SKM-1 (cell line): Measurements from ENCODE around the gene GTPBP1.

Experiments used
- DNase-seq: peaks from one replicate; lab custom pipeline; 2025; ENCODE audit not compliant: unreplicated experiment; lab: John Stamatoyannopoulos, UW

GTPBP1 gene

DNA sequence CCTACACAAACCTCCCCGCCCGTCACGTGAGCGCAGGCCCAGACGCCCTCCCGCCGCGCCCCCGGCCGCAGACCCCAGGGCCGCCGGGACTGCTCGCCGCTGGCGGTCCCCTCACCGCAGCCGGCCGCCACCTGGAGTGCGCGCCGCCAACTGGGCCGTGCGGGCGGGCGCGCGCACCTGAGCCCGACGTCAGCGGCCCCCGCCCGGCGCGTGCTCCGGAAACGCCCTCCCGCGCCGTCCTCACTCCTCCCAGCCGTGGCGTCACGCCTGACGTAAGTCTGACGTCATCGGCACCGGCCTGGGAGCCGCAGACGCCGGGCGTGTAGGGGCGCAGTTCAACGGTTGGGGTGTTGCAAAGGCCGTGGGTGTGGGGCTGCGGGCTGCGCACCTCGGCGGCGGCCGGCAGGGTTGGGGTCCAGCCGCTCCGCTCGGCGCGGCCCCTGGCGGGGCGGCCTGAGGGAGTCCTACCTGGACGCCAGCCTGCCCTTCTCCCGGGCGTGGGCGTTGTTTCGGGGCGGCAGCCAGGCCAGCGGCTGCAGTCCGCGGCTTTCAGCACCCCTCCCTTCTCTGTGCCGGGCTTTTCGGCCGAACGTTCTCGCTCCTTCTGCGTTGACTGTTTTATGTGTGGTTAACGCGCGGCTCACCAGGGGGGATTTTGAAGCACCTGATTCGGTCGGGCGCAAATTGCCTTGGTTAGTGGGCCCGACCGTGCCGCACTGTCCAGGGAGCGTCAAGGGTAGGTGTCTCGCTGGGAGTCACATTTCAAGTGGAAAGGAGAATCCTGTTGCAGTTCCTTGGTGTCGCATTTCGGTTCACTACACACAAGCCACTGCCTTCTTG is 4.7 kb upstream of the GTPBP1 start, which contains the start of gene JOSD1:
Gene JOSD1, minus strand, starts transcription at position 155 of the 840 bp plus-strand sequence. CDS start 956 bp downstream, outside the sequence.
- peak; percentile 56 for DNase-seq

DNA sequence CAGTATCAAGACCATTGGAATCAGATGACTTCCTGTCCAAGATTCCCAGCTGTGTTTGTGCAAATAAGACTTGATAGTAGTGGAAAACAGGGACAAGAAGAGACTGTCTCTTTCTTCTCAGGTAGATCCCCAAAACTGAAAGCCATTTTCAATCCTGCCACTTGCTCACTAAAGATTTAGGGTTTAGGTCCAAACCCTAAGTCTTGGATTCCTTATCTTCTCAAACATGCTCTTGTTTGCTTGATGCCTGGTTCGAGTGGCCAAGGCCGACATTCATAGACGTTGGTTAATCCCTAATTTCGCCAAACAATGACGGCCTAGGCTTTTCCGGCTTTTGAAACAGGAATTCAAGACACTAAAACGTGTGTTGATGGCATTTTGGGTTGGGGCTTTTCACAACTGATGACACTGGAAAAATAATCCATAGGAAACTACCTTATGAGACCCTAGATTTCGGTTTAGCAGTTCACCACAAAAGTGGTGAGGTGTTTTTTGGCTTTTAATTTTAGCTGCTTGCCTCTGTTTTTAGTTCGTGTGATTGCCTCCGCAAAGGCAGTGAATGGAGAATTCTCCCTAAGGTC is 1.0 kb upstream of the GTPBP1 start:
- DNase-seq: no peak

DNA sequence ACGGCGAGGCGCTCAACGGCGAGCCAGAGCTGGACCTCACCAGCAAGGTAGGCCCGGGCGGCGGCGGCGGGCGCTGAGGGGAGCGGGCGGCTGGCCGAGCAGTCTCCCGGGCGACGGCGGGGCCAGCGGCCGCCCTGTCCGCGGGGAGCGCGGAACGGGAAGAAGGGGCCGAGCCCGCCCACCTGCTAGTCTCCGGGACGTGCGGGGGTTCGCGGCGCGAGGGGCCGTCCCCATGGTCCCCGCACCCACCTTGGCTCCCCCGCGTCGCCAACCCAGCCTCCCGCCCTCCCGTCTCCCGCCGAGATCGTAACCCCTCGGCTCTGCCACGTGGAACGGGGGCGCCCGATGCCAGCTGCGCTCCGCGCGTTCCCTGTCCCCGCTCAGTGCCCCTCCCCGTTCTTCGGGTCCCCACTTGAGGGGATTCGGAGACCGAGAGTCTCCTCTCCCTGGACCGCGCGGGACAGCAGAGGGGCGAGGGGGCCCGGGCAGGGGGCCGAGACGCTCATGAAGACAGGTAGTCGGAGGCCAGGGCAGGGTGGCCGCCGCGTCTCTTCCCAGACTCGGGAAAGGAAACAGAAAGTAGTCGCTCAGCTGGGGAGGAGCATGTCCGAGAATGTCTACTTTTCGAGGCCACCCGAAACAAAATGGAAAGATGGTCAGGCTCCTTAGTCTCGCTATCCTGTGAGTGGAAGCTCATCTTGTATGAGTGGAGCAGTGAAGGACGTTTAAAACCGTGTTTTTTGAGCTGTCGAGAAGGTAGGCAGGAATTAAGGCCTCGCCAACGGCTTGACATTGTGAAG is 557 bp downstream of the GTPBP1 start:
- DNase-seq: no peak

GRCh38 chr22:38706901-38707195 is 1.1 kb downstream of the GTPBP1 start:
- no peak for DNase-seq

GRCh38 chr22:38707346-38707745 is 1.6 kb downstream of the GTPBP1 start:
- peak; percentile 8 for DNase-seq

DNA sequence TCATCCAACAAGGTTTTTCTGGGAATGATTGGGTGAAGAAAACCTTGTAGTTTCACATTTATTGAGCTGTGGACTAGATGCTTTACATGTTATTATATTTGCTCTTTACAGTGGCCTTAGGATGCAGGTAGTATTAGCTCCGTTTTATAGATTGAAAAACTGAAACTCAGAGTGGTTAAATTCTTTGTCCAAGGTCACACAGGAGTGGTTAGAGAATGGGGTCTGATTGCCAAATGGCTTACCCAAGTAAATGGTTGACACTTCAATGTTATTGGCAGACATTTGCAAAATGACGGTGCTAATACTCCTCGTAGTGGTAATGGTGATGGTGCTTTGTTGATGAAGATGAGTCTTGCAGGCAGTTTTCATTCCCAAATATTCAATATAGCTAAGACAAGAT is 2.2 kb downstream of the GTPBP1 start:
- no peak for DNase-seq

- DNase-seq: no peak
These were observed 3.6 kb downstream of the GTPBP1 start for GRCh38 chr22:38709306-38709705.

DNA sequence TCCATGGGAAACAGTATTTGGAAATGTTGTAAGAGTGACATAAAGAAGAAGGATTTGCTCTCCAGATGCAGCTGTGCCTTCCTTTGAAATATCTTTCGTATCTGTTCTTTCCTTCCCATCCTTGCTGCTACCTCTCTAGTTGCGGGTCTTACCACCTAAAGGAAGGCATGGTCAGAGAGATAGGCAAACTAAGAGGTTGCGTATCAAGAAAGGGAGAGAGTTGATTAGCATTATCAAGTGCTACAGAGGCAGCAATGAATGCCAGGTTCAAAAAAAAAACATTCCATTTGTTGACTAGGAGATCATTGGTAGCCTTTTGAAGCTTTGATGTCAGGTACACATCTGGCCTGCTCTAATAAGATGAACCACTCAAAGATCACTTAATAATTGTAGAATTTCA is 4.6 kb downstream of the GTPBP1 start:
- no peak for DNase-seq

GRCh38 chr22:38710866-38711265 is 5.1 kb downstream of the GTPBP1 start:
- DNase-seq: no peak

DNA sequence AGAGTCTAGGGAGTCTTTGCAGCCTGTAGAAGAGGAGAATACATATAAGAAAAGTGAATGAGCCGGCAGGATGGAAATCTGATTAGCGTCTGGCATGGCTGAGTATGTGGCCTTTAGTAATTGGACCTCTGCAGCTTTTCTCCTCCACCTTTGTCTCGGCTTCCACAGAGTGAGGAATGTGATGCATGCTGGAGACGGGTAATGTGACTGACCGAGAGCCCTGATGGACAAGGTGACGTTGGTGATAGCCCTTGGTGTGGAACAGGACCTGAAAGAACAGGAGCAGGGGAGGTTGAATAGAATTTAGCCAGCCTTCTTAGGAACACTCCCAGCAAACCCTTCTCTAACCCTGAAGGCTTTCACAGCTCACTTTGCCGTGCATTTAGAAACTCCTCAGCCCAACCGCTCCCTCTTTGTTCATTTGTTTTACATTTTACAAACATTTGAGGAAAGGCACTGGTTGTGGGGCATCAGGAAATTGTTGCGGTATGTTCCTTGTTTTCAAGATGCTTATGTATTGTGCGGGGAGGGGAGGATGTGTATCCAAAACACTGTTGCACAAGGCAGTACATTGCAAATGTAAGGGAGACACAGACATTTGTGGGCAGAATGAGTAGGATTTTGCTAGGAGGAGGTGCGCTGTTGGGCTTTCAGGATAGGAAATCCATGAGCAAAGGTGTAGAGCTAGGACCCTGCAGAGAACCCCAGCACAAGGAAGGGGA is 6.9 kb downstream of the GTPBP1 start:
- DNase-seq: no peak

DNA sequence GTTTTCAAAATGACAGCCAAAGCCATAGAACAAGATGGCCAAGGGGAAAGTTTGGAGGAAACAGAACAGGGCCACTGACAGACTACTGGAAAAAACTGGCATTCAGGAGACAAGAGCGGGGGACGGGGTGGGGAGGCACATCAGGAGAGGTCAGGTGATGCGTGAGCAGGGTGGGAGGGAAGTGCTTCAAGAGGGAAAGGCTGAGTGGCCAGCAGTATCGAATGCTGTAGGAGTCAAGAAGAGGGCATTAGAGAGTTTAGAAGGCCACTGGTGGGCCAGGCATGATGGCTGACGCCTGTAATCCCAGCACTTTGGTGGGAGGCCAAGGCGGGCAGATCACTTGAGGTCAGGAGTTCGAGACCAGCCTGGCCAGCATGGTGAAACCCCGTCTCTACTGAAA is 8.2 kb downstream of the GTPBP1 start:
- no peak for DNase-seq

- no peak for DNase-seq
These were observed 9.5 kb downstream of the GTPBP1 start for GRCh38 chr22:38715176-38715764.

GRCh38 chr22:38715852-38716251 is 10.1 kb downstream of the GTPBP1 start:
- DNase-seq: no peak

- DNase-seq: no peak
These were observed 10.5 kb downstream of the GTPBP1 start for GRCh38 chr22:38716271-38716670.

- DNase-seq: no peak
These were observed 11.1 kb downstream of the GTPBP1 start for GRCh38 chr22:38716826-38717225.

GRCh38 chr22:38717244-38717643 is 11.5 kb downstream of the GTPBP1 start:
- DNase-seq: no peak

- no peak for DNase-seq
These were observed 12.7 kb downstream of the GTPBP1 start for GRCh38 chr22:38718414-38718813.

DNA sequence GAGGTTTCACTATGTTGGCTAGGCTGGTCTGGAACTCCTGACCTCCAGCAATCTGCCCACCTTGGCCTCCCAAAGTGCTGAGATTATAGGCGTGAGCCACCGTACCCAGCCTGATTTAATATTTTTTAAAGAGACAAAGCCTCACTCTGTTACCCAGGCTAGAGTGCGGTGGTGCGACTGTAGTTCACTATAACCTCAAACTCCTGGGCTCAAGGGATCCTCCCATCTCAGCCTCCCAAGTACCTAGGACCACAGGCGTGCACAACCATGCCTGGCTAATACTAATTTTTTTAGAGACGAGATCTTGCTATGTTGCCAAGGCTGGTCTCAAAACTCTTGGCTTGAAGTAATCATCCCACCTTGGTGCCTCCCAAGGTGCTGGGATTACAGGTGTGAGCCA is 13.5 kb downstream of the GTPBP1 start:
- DNase-seq: no peak

DNA sequence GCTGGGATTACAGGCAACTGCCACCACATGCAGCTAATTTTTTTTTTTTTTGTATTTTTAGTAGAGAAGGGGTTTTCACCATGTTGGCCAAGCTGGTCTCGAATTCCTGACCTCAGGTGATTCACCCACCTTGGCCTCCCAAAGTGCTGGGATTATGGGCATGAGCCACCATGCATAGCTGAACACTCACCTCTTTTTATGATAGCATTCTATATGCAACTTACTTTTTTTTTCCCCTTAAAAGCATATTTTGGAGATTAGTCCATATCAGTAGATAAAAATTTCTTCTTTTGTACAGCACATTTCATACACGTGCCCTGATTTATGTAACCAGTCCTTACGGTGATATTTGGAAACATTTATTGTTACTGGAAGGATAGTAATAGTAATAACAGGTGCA is 14.6 kb downstream of the GTPBP1 start:
- no peak for DNase-seq

GRCh38 chr22:38721551-38721950 is 15.8 kb downstream of the GTPBP1 start:
- DNase-seq: no peak

GRCh38 chr22:38724176-38724575 is 18.4 kb downstream of the GTPBP1 start:
- DNase-seq: no peak
